ENCODE data around the gene BLMH.
"Not testable (repeated sequence)": the region's sequence is repeated elsewhere in the genome, so short reads cannot be mapped to it uniquely, and the experiment has no call there.

Gene BLMH

DNA sequence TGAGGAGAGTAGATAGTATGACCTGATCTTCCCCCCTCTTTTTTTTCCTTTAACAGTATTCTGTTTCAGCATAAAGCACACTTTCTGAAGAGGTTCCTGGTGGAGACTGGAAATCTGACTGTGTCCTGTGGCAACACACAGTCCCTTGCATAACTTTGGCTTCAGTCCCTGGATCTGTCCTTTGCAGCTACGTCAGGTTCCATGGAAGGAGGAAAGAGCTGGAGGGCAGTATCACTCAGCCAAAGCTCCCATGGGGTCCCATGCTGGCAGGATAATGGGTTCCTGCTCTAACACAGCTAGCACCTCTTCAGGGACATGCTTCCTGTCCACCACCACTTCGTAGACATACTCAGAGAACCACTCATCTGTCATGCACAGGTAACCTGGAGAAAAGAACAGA lies 43.0 kb downstream of the BLMH start:
- DNase-seq (ENCODE audit: low spot score) = no peak

DNA sequence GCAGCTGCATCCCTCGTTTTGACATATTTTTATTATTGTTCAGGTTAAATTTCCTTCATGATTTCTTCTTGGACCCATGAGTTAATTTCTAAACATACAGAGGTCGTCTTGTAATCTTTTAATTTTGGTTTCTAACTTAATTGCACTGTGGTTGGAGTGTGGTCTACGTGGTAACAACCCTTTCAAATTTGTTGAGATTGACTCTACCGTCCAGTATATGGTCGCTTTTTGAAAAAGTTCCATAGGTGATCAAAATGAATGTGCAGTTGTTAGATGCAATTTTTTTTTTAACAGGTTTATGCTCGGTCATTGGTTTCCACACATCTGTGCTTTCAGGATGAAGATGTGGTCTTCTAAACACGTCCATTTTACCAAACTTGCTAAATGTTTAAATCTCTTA lies 45.3 kb downstream of the BLMH start:
- no peak for DNase-seq (ENCODE audit: low spot score)

DNA sequence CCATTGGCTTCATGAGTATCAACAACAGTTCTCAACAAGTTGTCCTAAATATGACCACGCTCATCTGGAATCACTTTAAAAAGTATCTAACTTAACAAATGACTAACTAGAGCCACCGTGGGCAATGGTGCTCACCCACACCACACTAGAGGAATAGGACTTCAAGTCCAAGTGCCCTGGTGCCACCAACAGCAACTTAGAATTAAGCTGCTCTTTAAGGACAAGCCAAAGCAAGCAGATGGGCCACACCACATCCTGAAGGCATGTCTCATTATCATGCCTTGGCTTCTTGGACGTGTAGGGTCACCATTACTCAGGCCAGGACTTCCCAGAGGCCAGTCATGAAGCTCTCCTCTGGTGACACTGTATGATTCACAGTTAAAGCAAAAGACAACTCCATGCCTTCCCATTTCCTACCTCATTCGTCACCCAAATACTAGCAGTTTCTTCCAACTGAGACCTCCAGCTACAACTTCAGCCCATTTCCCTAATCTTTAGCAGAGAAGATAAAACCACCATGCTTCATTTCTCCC lies 46.8 kb downstream of the BLMH start:
- DNase-seq (ENCODE audit: low spot score) = no peak

DNA sequence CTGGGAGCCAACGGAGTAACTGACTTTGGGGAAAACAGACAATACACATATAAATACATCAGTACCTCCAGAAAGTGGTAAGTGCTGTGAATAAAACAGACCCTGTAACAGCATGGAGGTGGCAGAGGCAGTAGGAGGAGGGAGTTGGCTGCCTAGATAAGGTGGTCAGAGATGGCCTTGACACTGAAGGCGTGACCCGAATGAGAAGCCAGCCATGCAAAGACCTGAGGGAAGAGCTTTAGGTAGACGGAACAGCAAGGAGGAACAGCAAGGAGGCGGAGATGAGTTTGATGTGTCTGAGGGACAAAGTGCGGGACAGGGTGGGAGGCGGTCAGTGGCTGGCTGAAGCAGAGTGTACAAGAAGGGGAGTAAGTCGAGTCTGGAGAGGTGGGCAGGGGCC lies 48.2 kb downstream of the BLMH start:
- DNase-seq (ENCODE audit: low spot score) = no peak

DNA sequence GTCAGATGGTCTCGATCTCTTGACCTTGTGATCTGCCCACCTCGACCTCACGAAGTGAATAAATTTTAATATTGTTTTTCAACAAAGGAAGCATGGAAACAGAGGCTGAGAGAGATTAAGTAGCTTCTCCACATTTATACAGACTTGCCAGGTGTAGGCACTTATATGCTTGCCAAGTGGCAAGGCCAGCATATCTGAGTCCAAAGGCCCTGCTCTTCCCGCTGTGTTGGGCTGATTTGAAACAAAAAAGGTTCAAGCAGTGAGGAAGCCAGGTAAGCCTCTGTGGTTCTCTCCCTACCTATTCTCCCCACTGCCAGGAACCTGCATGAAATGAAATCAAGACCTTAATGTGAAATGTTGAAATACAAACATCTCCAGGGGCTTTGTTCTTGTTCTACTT lies 48.7 kb downstream of the BLMH start:
- DNase-seq (ENCODE audit: low spot score) = no peak

DNA sequence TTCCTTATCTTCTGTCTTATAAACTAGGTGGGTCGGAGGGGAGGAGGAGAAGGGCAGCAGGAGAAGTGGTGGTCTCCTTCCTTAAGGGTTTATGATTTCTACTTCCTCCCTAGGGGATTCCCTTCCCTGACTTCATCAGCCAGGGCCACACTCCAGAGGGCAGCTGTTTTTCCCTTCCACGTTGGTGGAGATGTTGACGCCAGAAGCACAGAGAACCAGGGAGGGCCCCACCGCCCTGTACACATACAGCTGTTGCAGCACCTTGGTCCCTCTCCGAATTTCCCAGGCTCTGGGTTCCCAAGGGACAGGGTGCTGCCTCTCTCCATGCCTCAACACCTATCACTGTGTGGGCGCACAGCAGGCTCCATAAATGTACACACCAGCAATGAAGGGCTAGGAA lies 50.7 kb downstream of the BLMH start:
- DNase-seq (ENCODE audit: low spot score) = no peak

DNA sequence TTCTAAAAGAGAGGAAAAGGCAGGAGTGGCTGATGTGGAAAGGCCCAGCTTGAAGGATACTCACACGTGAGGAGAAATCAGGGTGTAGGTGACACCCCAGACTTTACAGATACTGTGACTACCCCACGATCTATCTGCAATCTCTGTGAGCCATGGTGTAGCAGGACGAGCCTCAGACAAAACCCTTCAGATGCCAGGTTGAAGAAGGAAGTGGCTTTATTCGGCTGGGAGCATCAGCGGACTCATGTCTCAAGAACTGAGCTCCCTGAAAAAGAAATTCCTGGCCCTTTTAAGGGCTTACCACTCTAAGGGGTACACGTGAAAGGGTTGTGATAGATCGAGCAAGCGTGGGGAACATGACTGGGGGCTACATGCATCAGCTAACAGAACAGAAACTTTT lies 51.6 kb downstream of the BLMH start:
- no peak for DNase-seq (ENCODE audit: low spot score)

DNA sequence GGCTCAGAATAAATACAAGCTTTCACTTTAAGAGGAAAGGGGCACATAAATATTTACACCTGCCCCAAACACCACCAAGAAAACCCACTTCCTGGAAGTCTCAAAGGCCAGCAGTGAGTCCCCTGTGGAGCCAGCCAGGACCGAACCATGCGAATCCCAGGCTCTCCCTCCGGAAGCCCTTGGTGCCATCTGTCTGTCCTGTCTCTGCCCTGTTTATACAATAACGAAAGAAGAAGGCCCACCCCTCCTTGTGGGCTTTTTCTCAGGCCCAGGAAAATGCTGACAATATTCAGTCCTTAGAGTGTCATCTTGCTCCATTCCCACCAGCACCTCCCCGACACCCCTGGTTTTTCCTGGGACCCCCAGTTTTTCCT lies 52.7 kb downstream of the BLMH start:
- DNase-seq (ENCODE audit: low spot score) = no peak

DNA sequence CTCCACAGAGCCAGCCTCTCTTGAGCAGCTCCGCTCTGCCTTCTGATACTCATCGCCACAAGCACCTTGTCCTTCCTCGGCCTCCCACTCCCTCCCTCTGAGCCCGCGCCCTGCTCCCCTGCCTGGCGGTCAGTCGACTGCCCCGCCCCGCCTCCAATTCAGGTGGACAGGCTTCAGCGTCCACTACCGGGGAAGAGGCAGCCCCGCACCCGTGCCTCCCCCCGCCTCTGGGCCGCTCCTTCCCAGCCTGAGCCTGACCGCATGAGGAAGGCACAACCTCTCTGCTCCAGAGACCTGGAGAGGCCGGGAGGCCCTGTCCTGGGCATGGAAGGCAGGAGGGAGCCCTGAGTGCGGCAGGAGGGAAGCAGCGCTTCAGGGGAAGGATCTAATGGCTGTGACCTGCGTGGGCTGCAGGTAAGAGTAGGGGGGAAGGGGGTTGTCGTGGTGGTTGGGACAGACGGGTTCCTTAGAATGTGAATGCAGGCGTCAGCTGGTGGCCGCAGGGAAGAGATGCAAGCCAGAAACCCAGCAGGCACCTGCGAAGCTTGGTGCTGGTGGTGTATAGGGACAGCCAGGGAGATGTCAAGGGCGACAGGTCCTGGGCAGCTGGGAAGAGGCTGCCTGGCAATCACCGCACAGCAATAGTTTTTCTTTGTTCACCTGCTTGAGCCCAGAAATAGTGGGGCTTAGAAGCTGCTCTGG lies 53.2 kb downstream of the BLMH start:
- DNase-seq (ENCODE audit: low spot score) = no peak

DNA sequence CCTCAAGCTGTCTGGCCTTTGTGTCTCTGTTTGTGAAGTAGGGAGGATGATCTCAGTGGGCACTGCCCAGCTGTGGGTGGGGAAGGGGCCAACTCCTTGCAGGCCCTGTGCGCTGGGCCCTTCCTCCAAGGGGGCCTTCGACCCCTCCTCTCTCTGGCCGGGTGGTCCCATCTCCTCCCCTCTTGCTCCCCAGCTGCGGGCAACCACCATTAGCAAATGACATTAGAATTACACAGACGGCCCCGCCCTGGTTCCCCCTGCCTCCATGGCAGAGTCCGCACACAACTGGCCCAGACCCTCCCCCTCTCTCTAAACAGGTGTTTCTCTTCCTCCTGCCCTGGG lies 53.8 kb downstream of the BLMH start:
- no peak for DNase-seq (ENCODE audit: low spot score)

DNA sequence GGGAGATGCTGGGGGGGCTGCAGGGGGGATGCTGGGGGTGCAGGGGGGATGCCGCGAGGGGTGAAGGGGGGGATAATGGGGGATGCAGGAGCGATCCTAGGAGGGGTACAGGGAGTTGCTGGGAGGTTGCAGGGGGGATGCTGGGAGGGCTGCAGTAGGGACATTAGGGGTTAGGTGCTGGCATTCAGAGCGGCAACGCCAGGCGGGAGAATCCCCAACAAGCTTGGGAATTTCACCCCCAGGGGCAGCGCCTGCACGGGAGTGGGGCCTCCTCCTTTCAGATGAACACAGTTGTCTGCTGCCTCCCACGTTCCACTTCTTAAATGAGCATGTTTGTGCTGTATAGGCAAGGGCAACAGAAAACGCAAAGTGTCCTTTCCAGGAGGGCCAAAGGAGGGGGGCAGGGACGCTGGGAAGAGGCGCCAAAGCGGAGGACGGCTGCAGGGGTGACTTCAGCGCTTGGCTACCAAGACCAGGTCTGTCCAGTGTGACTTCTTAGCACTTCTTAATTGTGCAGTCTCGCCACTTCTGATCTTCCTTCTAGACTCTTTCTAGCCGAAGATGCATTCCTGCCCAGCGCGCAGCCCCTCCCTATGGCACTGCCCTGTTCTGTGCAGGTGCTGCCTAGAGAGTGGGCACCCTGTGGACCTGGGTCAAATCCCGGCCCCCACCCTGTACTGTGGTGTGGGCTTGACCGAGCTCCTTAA lies 54.3 kb downstream of the BLMH start:
- no peak for DNase-seq (ENCODE audit: low spot score)

DNA sequence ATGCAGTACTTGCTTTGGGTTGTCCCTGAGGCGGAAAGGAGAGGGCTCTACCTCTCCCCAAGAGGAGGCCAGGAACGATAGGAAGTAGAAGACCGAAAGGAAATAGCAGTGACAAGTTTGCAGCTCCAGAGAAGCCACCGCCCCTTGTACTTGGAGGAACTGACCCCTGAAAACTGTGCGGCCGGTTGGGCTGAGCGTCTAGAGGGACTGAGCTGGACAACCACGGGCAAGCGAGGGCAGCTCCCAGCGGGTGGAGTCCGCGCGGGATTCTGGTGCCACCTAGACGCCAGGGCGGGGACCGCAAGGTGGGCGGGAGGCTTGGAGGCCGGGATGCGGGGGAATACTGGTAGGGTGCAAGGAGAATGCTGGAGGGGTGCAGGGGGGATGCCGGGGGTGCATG lies 55.0 kb downstream of the BLMH start:
- DNase-seq (ENCODE audit: low spot score) = peak; percentile 42

DNA sequence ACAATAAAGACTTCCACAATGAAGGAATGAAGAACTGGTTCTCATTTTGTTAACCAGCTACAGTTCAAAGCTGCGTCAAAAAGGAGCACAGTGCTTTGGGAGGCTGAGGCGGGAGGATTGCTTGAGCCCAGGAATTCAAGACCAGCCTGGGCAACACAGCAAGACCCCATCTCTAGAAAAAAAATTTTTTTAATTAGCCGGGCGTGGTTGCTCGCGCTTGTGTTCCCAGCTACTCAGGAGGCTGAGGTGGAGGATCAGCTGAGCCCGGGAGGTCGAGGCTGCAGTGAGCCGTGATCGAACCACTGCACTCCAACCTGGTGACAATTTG lies 55.5 kb downstream of the BLMH start:
- DNase-seq (ENCODE audit: low spot score) = no peak

DNA sequence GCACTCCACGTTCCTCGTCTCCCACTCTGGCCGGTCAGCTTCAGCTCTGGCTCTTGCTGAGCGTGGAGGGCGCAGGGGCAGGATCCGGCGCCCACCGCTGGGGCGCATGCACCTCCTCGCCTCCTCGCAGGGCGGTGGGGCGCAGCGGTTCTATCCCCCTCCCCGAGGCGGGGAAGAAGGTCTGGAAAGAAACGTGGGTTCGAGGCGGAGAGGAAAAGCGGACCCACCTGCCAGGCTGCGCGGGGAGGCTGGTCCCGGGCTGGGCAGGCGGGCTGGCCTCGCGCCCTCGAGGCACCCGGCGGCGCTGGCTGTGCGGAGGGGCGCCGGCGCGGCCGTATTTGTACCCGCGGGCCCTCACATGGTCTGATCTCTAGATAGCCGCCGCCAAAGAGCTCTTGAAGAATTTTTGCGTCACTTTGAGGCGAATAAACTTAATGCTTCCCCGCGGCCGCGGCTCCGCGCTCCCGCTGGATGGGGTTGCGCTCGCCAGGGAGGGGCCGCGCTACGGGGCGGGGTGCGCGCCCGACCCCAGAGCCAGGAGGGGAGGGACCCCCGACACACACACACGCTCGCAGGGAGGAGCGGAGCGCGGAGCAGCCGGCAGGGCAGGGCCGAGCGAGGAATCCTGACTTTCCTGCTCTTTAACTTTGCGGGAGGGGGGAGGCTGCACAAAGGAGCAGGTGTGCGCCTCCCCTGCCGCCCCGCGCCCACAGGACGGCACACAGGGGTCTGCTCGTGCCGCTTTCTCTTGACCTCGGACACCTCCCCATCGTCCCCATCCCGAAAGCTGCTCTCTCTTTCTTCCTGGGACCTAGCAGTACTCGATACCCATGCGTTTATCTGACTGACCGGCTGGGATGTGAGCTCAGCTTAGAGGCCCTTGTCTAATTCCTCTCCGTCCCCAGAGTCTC lies 56.1 kb downstream of the BLMH start, which contains the start of gene SLC6A4:
SLC6A4 (minus strand) TSS at position 312 of the 911 bp plus-strand sequence. CDS start 13,739 bp downstream, outside the sequence.
- DNase-seq (ENCODE audit: low spot score) = peak; percentile 37

DNA sequence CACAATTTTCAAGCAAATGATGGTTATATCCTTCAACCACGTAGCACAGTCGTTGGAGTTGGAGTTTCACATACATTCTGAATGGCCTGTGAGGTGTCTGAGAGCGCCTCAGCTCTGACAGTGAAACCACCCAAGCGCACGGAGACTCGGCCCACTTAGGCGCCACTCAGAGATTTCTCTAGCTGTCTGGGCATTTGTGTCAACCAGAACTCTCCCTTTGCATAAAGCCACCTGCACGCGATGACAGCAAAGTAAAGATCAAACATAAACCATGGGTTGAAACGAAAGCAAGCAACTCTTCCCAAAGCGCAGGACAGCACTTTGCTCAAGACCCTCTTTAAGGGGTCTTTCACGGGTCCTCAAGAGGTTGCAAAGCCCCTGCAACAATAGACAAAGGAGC lies 56.8 kb downstream of the BLMH start:
- DNase-seq (ENCODE audit: low spot score) = peak; percentile 54

DNA sequence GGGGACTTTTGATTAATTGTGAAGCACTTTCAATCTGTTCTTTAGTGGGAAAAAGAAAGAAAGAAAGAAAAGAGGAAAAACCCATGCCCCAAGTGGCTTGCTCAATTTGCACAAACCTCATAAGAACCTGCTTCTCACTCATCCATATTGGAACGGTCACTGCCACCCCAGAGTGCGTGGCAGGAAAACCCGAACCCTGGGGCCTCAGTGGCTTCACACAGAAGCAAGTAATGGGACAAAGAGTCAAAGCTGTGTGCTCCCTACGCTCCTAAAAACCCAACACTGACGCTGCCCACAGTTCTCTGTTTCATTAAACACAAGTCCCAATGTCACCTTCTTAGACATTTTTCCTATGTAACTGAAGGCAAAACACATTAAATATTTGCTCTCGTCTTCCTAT lies 57.4 kb downstream of the BLMH start:
- no peak for DNase-seq (ENCODE audit: low spot score)

DNA sequence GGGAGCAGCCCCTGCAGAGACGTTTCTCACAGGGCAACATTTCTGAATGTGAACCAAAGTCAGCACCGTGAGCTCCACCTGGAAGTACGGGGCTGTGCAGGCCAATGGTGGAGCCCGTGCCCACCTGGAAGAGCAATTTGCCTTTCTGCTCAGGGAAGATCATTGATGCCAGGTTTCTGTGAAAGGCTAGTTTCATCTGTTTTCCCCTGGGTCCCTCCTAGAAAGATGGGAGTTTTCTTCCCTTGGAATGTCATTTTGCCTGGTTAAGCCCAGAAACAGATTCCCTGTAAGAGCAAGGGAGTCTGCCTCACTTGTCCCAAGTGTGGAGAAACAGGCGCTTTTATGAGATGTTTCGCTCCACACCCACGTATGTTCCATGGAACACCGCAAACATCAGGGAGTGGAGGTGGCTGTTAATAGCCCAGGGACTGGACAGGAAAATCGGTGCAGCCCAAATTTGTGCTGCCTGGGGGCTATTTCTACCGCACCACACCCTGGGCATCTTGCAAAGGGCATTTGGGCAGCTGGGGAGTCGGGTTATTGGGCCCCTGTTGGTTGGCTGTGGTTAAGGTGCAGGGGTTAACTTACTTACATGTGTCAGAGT lies 58.8 kb downstream of the BLMH start:
- DNase-seq (ENCODE audit: low spot score) = no peak

DNA sequence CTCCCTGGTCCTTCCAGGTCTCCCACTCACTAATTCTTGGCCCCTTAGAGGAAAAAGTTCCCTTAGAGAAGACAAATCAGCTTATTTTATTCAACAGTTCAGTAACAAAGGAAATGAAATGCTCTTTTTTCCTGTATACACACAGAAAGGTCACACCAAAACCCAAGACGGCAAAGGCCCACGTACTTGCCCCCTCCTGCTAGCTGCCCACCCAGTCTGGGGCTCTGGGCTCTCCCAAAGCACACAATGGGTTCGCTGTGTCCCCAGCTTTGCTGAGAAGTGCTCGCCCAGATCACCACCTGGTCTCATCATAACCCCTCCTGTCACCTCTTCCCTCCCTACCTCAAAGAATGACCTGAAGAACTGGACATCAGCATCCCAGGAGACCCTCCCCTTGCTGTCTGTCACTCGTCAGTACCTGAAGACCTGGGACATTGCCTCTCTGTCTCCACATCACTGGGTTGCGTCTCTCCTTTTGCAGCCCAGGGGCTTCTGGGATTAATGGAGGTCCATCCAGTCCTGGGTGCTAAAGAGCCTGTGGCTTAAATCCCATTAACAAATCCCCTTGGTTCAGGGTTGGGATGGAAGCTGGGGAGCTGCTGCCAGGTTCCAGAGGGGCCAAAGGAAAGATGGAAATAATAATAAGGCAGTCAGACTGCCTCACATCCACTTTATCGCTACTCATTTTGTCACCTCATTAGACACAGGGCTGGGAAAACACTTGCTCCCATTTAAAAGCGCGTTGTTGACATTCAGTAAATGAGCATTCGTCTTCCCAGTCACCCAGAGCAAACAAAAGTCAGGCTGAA lies 59.5 kb downstream of the BLMH start:
- no peak for DNase-seq (ENCODE audit: low spot score)

DNA sequence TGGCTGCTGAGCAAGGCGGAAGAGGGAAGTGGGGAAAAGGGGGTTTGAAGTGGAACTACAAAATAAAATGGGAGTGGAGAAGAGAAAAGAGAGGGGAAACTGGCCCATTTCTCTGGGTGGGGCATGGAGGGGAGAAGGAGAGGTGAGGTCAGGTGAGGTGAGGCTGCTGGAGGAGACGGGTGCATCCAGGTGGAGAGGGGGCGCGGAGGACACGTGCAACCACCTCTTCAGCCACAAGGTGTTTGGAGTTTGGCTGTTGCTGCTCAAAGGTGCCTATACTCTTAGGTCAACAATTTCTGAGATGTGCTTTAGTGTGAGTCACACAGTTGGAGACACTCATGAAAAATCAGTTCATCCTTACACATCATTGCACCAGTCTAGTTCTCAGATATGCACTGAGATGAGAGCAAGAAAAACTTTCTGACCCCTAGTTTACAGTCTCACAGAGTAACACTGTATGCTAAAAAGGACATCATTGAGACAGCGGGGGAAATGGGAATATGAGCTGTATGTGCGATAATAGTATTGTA lies 61.1 kb downstream of the BLMH start:
- no peak for DNase-seq (ENCODE audit: low spot score)

DNA sequence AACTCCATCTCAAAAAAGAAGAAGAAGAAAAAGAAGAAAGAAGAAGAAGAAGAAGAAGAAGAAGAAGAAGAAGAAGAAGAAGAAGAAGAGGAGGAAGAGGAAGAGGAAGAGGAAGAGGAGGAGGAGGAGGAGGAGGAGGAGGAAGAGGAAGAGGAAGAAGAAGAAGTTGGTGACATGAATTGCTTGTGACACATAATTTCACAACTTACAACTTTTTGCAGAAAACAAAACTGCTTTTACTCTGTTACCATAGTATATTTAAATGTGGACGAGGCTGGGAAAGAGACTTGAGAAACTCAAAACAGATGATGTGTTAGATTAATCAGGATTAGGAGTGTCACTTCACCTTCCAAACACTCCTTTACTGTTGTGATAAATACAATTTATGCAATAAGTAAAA lies 61.7 kb downstream of the BLMH start:
- DNase-seq (ENCODE audit: low spot score) = not testable (repeated sequence)

DNA sequence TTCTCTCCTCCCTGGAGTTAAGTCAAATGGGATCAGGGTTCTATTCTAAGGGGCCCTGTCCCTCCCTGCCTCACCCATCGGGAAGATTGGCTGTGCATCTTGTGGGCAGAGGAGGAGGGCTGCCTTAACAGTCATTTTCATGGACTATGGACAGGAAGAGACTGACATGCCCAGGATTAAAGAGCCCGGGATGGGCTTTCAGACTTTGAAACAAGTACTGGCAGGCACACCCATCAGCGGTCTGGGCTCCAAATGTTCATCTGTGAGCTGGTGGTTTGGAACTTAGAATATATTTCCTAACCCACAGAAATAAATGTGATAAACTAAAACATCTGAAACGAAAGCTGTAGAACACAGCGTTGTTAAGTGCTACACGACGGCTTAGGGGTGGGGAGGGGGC lies 62.7 kb downstream of the BLMH start:
- no peak for DNase-seq (ENCODE audit: low spot score)
